Ishikawa (cell line): ENCODE data around the gene TMEM108.

Experiments used
- CEBPB ChIP-seq: IDR thresholded peaks from 2 replicates; pipeline ENCODE4 v1.6.1; 2012
- CREB1 ChIP-seq: IDR thresholded peaks from 2 replicates; pipeline ENCODE4 v1.6.1; 2012; ENCODE audit warnings: low read depth
- EGR1 ChIP-seq: IDR thresholded peaks from 2 replicates; pipeline ENCODE4 v1.6.1; 2012
- EP300 ChIP-seq: IDR thresholded peaks from 2 replicates; pipeline ENCODE4 v1.6.1; 2012; ENCODE audit warnings: borderline replicate concordance
- FOXM1 ChIP-seq: IDR thresholded peaks from 2 replicates; pipeline ENCODE4 v1.6.1; 2012; ENCODE audit warnings: low read depth, borderline replicate concordance
- NFIC ChIP-seq: IDR thresholded peaks from 2 replicates; pipeline ENCODE4 v1.6.1; 2012
- RAD21 ChIP-seq: IDR thresholded peaks from 2 replicates; pipeline ENCODE4 v1.6.1; 2012; ENCODE audit warnings: low read depth
- TAF1 ChIP-seq: IDR thresholded peaks from 2 replicates; pipeline ENCODE4 v1.6.1; 2012; ENCODE audit warnings: low read depth, mild to moderate bottlenecking
- TCF12 ChIP-seq: IDR thresholded peaks from 2 replicates; pipeline ENCODE4 v1.6.1; 2012; ENCODE audit warnings: low read depth
- TEAD4 ChIP-seq: IDR thresholded peaks from 2 replicates; pipeline ENCODE4 v1.6.1; 2012
- YY1 ChIP-seq: IDR thresholded peaks from 2 replicates; pipeline ENCODE4 v1.6.1; 2012; ENCODE audit warnings: low read depth
- ZBTB7A ChIP-seq: IDR thresholded peaks from 2 replicates; pipeline ENCODE4 v1.6.1; 2012; ENCODE audit warnings: low read depth
- TF ChIP-seq, protein P1 (sequence below): IDR thresholded peaks from 2 replicates; pipeline ENCODE4 v1.6.1; 2012; ENCODE audit warnings: low read depth, mild to moderate bottlenecking
- TF ChIP-seq, protein P2 (sequence below): IDR thresholded peaks from 2 replicates; pipeline ENCODE4 v1.6.1; 2012
- TF ChIP-seq, protein P3 (sequence below): IDR thresholded peaks from 2 replicates; pipeline ENCODE4 v1.6.1; 2012

The TMEM108 gene

DNA sequence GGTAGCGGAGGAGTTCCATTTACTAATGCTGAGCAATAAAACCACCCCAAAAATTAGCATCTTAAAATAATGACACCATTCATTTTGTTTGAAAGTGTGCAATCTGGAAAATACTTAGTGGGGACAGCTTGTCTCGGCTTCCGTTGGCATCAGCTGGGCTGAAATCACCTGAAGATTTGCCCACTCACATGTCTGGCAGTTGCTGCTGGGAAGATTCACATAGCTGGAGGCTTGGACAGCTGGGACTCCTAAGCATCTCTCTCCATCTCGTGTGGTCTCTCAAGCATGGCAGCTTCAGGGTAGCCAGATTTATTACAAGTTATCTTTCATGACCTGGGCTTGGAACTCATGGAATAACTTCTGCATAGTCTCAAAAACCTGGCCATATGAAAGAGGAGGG, 323.2 kb downstream of the TMEM108 start:
- no peak for TF ChIP-seq YY1
- no peak for TF ChIP-seq TAF1
- TF ChIP-seq FOXM1, result no peak
- no peak for TF ChIP-seq NFIC
- no peak for TF ChIP-seq CEBPB
- TF ChIP-seq, protein P1, sequence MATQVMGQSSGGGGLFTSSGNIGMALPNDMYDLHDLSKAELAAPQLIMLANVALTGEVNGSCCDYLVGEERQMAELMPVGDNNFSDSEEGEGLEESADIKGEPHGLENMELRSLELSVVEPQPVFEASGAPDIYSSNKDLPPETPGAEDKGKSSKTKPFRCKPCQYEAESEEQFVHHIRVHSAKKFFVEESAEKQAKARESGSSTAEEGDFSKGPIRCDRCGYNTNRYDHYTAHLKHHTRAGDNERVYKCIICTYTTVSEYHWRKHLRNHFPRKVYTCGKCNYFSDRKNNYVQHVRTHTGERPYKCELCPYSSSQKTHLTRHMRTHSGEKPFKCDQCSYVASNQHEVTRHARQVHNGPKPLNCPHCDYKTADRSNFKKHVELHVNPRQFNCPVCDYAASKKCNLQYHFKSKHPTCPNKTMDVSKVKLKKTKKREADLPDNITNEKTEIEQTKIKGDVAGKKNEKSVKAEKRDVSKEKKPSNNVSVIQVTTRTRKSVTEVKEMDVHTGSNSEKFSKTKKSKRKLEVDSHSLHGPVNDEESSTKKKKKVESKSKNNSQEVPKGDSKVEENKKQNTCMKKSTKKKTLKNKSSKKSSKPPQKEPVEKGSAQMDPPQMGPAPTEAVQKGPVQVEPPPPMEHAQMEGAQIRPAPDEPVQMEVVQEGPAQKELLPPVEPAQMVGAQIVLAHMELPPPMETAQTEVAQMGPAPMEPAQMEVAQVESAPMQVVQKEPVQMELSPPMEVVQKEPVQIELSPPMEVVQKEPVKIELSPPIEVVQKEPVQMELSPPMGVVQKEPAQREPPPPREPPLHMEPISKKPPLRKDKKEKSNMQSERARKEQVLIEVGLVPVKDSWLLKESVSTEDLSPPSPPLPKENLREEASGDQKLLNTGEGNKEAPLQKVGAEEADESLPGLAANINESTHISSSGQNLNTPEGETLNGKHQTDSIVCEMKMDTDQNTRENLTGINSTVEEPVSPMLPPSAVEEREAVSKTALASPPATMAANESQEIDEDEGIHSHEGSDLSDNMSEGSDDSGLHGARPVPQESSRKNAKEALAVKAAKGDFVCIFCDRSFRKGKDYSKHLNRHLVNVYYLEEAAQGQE, result no peak
- TF ChIP-seq CREB1, result no peak
- TF ChIP-seq, protein P2, sequence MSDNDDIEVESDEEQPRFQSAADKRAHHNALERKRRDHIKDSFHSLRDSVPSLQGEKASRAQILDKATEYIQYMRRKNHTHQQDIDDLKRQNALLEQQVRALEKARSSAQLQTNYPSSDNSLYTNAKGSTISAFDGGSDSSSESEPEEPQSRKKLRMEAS, result no peak

DNA sequence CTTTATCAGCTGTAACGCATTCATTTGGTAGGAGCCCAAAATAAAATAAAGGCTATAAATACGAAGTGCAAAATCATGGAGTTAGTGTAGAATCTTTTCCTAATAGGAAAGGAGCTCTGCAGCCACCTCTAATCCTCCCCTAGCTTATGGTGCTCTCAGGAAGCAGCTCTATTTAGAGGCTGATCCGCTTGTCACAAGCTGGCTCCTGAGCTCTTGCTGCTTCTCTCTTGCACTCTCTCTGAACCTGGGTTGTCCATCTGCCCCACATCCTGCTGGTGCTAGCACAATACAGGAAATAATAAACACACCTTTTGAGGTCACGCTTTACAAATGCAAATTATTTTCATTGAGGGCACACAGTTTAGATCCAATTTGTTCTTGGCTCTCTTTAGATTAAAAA, 324.3 kb downstream of the TMEM108 start:
- no peak for TF ChIP-seq YY1
- no peak for TF ChIP-seq NFIC
- TF ChIP-seq, protein P2, result no peak
- no peak for TF ChIP-seq CREB1
- TF ChIP-seq TCF12, result no peak
- TF ChIP-seq ZBTB7A, result no peak
- TF ChIP-seq RAD21, result no peak
- TF ChIP-seq, protein P3, sequence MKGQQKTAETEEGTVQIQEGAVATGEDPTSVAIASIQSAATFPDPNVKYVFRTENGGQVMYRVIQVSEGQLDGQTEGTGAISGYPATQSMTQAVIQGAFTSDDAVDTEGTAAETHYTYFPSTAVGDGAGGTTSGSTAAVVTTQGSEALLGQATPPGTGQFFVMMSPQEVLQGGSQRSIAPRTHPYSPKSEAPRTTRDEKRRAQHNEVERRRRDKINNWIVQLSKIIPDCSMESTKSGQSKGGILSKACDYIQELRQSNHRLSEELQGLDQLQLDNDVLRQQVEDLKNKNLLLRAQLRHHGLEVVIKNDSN, result no peak
- no peak for TF ChIP-seq EGR1
- TF ChIP-seq, protein P1, result no peak

DNA sequence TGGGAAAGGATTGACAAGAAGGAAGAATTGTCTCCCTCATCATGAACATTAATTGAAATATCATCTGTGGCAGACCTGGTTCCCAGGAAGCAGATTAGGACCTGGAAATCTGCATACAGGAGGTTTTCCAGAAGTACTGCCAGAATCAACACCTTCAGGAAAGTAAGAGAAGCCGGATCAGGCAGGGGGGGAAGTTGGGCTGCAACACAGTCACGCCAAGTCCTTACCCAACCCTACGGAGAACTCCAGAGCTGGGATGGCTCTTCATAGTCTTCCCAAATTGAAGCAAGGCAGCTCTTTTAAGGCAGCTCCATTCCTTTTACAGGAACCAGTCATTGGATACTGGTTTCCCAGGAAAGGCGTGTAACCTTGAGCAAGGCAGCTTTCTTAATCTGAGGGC, 326.5 kb downstream of the TMEM108 start:
- no peak for TF ChIP-seq EGR1
- TF ChIP-seq, protein P2, result no peak
- TF ChIP-seq, protein P1, result no peak
- TF ChIP-seq EP300, result no peak
- no peak for TF ChIP-seq CREB1

DNA sequence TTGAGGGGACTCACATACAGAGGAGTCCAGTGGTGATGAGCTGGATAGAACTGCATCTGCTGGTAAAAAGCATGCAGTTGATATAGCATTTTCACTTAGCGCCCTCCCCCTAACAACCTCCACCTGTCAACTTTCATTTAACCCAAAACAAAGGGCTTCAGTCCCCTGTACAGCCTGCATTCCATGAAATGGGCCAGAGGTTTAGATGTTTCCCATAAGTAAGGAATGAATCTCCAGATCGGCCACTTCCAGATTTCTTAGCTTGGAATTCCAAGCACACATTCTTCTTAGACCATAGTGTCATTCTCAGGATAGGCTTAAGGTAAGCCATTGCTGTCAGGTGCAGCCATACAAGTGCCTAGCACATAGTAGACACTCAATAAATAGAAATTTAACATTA, 328.7 kb downstream of the TMEM108 start:
- TF ChIP-seq TEAD4 (no peak), RAD21 (no peak), TCF12 (no peak), NFIC (no peak), FOXM1 (no peak), ZBTB7A (no peak), CEBPB (no peak), EGR1 (no peak), YY1 (no peak), TAF1 (no peak), EP300 (no peak), CREB1 (no peak)
- TF ChIP-seq, protein P2, result no peak
- TF ChIP-seq, protein P3, result no peak
- TF ChIP-seq, protein P1, result no peak
